IPS-15b (cell line): ENCODE data around the gene DMRTC2.
"Not testable (repeated sequence)": the region's sequence is repeated elsewhere in the genome, so short reads cannot be mapped to it uniquely, and the experiment has no call there.

ENCODE experiments used
- H3K27me3 ChIP-seq: one replicate; pipeline ENCODE4 v1.6.1; 2013; ENCODE audit warnings: low read length; ENCODE audit not compliant: control insufficient read depth, insufficient read depth
- H3K36me3 ChIP-seq: one replicate; pipeline ENCODE4 v1.6.1; 2013; ENCODE audit warnings: low read length; ENCODE audit not compliant: control insufficient read depth, insufficient read depth
- H3K4me1 ChIP-seq: one replicate; pipeline ENCODE4 v1.6.1; 2013; ENCODE audit warnings: mild to moderate bottlenecking, low read length; ENCODE audit not compliant: control insufficient read depth, insufficient read depth
- H3K4me3 ChIP-seq: one replicate; pipeline ENCODE4 v1.5.1; 2013; ENCODE audit warnings: low read depth, low read length
- H3K9ac ChIP-seq: one replicate; pipeline ENCODE4 v1.6.1; 2013; ENCODE audit warnings: low read depth, mild to moderate bottlenecking, low read length
- H3K9me3 ChIP-seq: one replicate; pipeline ENCODE4 v1.6.1; 2013; ENCODE audit warnings: mild to moderate bottlenecking, low read length; ENCODE audit not compliant: control insufficient read depth, insufficient read depth

DMRTC2 gene

GRCh38 chr19:41872775-41873647 is 28.2 kb downstream of the DMRTC2 start:
- Histone ChIP-seq H3K9ac (no peak overlapping the region), H3K4me3 (no peak overlapping the region), H3K9me3 (no peaks in the 10 kb centered on the region), H3K4me1 (peaks cover 6% of the 10 kb centered on the region), H3K27me3 (no peaks in the 10 kb centered on the region), H3K36me3 (peaks cover 36% of the 10 kb centered on the region)

- not testable (repeated sequence) for H3K36me3 ChIP-seq, H3K4me1 ChIP-seq, H3K9me3 ChIP-seq, H3K9ac ChIP-seq, H3K27me3 ChIP-seq, H3K4me3 ChIP-seq
Measured at GRCh38 chr19:41875973-41876372, 31.1 kb downstream of the DMRTC2 start.

GRCh38 chr19:41876847-41877832 is 32.3 kb downstream of the DMRTC2 start, which contains the start of gene CD79A:
CD79A (plus strand) TSS chr19:41877279; CDS start chr19:41877305, 26 bp downstream.
- Histone ChIP-seq H3K36me3 (no peaks in the 10 kb centered on the region), H3K9me3 (no peaks in the 10 kb centered on the region), H3K4me1 (peaks cover 6% of the 10 kb centered on the region), H3K4me3 (no peak within 1 kb of the TSS), H3K27me3 (peaks cover 7% of the 10 kb centered on the region), H3K9ac (no peak within 1 kb of the TSS)

- Histone ChIP-seq H3K27me3 (peaks cover 13% of the 10 kb centered on the region), H3K9me3 (no peaks in the 10 kb centered on the region), H3K9ac (no peak overlapping the region), H3K36me3 (no peaks in the 10 kb centered on the region), H3K4me1 (peaks cover 9% of the 10 kb centered on the region), H3K4me3 (no peak overlapping the region)
Measured at GRCh38 chr19:41877916-41878905, 33.4 kb downstream of the DMRTC2 start.

GRCh38 chr19:41879080-41879479 is 34.2 kb downstream of the DMRTC2 start:
- H3K9ac ChIP-seq, result no peak overlapping the region
- peaks cover 7% of the 10 kb centered on the region for H3K4me1 ChIP-seq
- H3K9me3 ChIP-seq, result no peaks in the 10 kb centered on the region
- no peak overlapping the region for H3K4me3 ChIP-seq
- H3K36me3 ChIP-seq, result no peaks in the 10 kb centered on the region
- H3K27me3 ChIP-seq, result peaks cover 19% of the 10 kb centered on the region

GRCh38 chr19:41879670-41880328 is 35.0 kb downstream of the DMRTC2 start:
- Histone ChIP-seq H3K4me3 (no peak overlapping the region), H3K4me1 (peaks cover 7% of the 10 kb centered on the region), H3K9ac (no peak overlapping the region), H3K9me3 (no peaks in the 10 kb centered on the region), H3K27me3 (peaks cover 19% of the 10 kb centered on the region), H3K36me3 (no peaks in the 10 kb centered on the region)

GRCh38 chr19:41880329-41880708 is 35.5 kb downstream of the DMRTC2 start:
- Histone ChIP-seq H3K4me3 (no peak overlapping the region), H3K27me3 (peaks cover 19% of the 10 kb centered on the region), H3K4me1 (peaks cover 7% of the 10 kb centered on the region)

GRCh38 chr19:41882568-41883462 is 38.0 kb downstream of the DMRTC2 start, which contains the start of gene ARHGEF1:
ARHGEF1 (plus strand) TSS chr19:41883184; CDS start chr19:41888083, 4,899 bp downstream.
- Histone ChIP-seq H3K9me3 (no peaks in the 10 kb centered on the region), H3K4me1 (peaks cover 10% of the 10 kb centered on the region), H3K9ac (peak within 1 kb of the TSS; percentile 13), H3K36me3 (no peaks in the 10 kb centered on the region), H3K27me3 (peaks cover 19% of the 10 kb centered on the region), H3K4me3 (peak within 1 kb of the TSS; percentile 78)

More at GRCh38 chr19:41880329-41880708, 35.5 kb downstream of the DMRTC2 start:
- no peak overlapping the region for H3K9ac ChIP-seq
- no peaks in the 10 kb centered on the region for H3K9me3 ChIP-seq
- H3K36me3 ChIP-seq, result no peaks in the 10 kb centered on the region

GRCh38 chr19:41883463-41883820 is 38.6 kb downstream of the DMRTC2 start:
- Histone ChIP-seq H3K9ac (no peak overlapping the region), H3K36me3 (no peaks in the 10 kb centered on the region), H3K4me1 (peaks cover 10% of the 10 kb centered on the region), H3K27me3 (peaks cover 19% of the 10 kb centered on the region), H3K9me3 (no peaks in the 10 kb centered on the region), H3K4me3 (peak overlapping the region; percentile 78)
